HG03280 (cell line): ENCODE data around the gene ARHGEF40.
A peak's percentile ranks its signal among the peaks of the same experiment; 100 is the strongest.

Experiments
- ATAC-seq: cut with Tn5 transposase; IDR thresholded peaks from one replicate; pipeline ENCODE4 v1.9.1; 2021; ENCODE audit warnings: mild to moderate bottlenecking, moderate library complexity; ENCODE audit not compliant: unreplicated experiment

The ARHGEF40 gene

DNA sequence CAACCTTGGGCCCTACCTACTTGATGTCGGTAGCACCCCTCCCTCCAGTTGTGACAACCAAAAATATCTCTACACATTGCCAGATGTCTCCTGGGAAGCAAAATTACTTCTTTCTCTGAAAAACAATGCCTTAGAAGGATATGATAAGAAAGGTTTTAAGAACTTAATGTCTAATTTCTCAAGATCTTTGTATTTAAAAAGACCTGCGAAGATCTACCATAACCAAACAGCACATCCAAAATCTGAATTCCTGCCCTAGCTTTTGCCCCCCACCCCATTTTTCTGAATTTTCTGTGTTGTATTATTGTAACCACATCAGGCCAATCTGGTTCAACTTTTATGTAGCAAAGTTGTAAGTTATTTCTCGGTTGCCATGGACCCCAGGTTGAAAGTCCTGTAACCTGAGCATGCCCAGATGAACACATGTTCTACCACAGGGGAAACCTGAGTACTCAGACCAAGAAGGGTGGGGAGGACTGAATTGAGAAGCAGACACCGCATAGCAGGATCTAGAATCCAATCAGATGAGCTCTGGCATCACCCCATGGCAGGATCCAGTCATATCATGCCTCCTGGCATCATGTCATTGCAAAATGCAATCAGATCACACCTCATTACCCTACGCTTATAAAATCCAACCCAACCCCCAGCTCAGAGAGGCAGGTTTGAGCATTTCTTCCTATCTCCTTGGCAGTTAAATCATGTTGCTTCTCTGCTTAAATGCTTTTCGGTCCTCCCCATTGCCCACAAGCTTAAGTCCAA is 39.5 kb downstream of the ARHGEF40 start:
- ATAC-seq: peak; percentile 58

DNA sequence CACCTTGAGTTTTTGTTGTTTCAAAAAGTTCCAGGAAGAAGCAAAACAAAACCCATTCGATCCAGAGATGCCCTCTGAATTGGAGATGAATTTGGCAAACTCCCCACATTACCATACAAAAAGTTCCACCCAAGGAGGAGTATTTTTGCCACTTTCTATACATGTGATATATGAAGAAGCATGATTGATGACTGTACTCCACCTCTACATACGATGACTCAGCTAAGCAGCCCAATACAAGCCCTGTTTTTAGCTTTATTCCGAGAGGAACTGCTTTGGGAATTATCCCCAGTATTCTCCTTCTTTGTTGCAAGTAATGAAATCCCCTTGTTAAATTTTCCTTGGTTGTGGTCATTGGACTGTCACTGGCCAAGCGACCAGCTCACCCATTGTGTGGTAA is 42.2 kb downstream of the ARHGEF40 start:
- ATAC-seq: no peak

DNA sequence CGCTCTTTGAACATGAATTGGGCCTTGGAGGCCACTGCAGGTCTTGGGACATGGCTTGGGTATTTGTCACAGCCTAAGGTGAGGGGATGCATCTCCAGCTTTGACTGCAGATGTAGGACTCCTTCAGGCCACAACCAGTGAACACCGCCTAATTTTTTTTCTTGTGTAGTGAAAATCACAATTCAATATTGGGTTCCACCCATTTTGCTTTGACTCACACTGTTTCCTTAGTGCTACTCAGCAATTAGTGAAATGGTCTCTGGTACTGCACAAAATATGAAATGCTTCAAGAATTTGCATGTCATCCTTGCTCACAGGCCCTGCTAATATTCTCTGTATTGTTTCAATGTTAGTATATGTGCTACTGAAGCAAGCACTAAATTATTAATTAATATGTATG is 43.3 kb downstream of the ARHGEF40 start:
- ATAC-seq: no peak

DNA sequence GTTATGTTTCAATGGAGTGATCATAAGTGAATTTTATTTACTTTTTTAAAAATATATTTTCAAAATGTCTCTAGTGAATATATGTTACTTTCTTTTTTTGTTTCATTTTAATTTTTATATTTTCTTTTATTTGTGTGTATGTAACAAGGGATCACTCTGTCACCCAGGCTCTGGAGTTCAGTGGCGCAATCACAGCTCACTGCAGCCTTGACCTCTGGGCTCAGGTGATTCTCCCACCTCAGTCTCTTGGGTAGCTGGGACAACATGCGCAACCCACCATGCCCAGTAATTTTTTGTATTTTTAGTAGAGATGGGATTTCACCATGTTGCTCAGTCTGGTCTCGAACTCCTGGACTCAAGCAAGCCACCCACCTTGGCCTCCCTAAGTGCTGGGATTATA is 48.8 kb downstream of the ARHGEF40 start:
- ATAC-seq: no peak

DNA sequence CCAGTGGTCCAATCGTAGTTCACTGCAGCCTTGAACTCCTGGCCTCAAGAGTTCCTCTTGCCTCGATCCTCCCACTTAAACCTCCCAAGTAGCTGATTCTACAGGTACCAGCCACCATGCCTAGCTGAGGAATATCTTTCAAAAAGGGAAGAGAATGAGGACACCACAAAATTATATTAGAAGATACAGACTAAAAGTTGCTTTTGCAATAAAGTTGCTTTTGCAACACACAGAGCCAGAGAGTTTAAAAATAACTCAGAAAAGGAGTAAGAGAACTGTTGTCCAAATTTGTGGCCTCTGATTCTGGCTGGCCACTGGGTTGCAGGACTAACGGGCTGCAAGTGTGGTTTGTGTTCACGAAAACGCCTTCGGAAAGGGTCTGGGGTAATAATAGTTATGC is 50.6 kb downstream of the ARHGEF40 start:
- ATAC-seq: no peak

DNA sequence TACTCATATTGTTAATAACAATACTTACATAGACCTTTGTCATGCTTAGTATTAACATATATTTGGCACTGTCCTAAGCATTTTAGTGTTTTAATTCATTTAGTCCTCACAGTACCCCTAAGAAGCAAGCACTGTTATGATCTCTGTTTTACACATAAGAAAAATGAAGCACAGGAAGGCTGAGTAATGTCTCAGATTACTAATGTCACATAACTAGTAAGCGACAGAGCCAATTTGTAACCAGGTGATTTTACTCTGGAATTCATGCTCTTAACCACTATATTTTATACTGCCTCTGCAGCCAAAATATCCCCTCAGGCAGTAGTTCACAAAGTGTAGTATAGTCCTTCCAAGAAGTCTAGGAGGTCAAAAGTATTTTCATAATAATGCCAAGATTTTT is 51.0 kb downstream of the ARHGEF40 start:
- no peak for ATAC-seq

DNA sequence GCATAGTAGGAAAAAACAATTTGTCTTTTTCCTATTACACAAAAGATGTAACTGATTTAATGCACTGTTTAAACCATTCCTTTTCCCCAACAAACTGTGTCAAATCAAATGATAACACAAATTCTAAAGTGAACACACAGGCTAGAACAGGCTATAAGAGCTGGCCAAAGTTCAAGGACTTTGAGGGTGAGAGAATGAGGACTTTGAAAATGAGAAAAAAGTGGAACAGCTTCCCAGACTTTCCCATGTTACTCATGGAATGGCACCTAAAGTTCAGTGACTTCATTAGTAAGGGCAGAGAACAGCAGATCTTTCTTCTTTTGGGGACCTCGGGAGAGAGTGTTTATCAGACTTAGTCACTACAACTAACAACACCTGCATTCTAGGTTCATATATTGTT is 53.3 kb downstream of the ARHGEF40 start:
- no peak for ATAC-seq

DNA sequence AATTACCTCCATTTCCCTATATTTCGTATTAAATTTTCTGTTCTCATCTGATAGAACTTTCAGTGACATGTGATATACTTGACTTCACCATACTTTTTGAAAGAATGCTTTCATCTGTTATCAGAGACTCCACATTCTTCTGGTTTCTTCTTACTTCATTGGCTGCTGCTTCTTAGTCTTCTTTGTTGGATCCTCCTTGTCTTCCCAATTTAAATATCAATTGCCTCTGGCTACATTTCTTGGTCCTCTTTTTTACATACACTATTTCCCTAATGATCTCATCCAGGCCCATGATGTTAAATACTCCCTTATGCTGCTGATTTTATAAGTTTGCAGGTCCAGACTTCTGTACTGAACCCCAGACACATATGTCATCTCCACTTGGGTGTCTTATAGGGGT is 63.8 kb downstream of the ARHGEF40 start:
- no peak for ATAC-seq

DNA sequence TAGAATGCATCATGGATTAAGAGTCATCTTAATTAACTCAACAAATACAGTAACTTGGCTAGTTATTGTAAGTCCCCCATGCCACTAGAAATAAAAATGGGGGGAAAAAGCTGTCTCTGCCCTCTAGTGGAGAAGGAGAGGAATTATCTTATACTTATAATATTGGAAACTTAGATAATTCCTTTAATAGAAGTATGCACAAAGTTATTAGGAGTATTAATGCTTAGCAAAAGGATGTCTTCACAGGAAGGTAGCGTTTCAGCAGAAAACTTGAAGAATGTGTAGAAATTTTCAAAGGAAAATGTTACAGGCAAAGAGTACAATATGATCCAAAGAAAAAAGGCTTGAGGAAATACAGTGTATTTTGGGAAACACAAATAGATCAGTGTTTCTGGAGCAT is 65.9 kb downstream of the ARHGEF40 start:
- ATAC-seq: no peak
